NCI-H345 treated with DMSO at 0.1 percent for 48 hours (cell line): Measurements from ENCODE around the gene VPS13D.
"Not testable (repeated sequence)": the region's sequence is repeated elsewhere in the genome, so short reads cannot be mapped to it uniquely, and the experiment has no call there.

ENCODE experiments used
- DNase-seq: peaks from one replicate; lab custom pipeline; 2025; ENCODE audit not compliant: unreplicated experiment; lab: John Stamatoyannopoulos, UW

The VPS13D gene

GRCh38 chr1:12285496-12286143 is 55.8 kb downstream of the VPS13D start:
- no peak for DNase-seq

GRCh38 chr1:12287869-12288268 is 58.0 kb downstream of the VPS13D start:
- DNase-seq, result no peak

- no peak for DNase-seq
Measured at GRCh38 chr1:12290828-12291227, 61.0 kb downstream of the VPS13D start.

- DNase-seq, result no peak
Measured at GRCh38 chr1:12293416-12293815, 63.6 kb downstream of the VPS13D start.

- no peak for DNase-seq
Measured at GRCh38 chr1:12294076-12294475, 64.2 kb downstream of the VPS13D start.

GRCh38 chr1:12296016-12296415 is 66.2 kb downstream of the VPS13D start:
- DNase-seq, result no peak

GRCh38 chr1:12296623-12297022 is 66.8 kb downstream of the VPS13D start:
- no peak for DNase-seq

- DNase-seq, result no peak
Measured at GRCh38 chr1:12300706-12301105, 70.9 kb downstream of the VPS13D start.

- DNase-seq, result no peak
Measured at GRCh38 chr1:12301518-12302237, 71.8 kb downstream of the VPS13D start.

GRCh38 chr1:12302798-12303447 is 73.1 kb downstream of the VPS13D start:
- no peak for DNase-seq

- DNase-seq, result no peak
Measured at GRCh38 chr1:12305377-12305776, 75.5 kb downstream of the VPS13D start.

GRCh38 chr1:12309783-12310742 is 80.2 kb downstream of the VPS13D start:
- DNase-seq, result no peak

- peak; percentile 34 for DNase-seq
Measured at GRCh38 chr1:12314333-12314903, 84.6 kb downstream of the VPS13D start.

- no peak for DNase-seq
Measured at GRCh38 chr1:12315146-12315545, 85.3 kb downstream of the VPS13D start.

GRCh38 chr1:12316331-12316730 is 86.5 kb downstream of the VPS13D start:
- DNase-seq, result no peak

- DNase-seq, result no peak
Measured at GRCh38 chr1:12320486-12320885, 90.7 kb downstream of the VPS13D start.

GRCh38 chr1:12324423-12324822 is 94.6 kb downstream of the VPS13D start:
- no peak for DNase-seq

- DNase-seq, result not testable (repeated sequence)
Measured at GRCh38 chr1:12324973-12325372, 95.1 kb downstream of the VPS13D start.

GRCh38 chr1:12326986-12327385 is 97.2 kb downstream of the VPS13D start:
- DNase-seq, result no peak

- no peak for DNase-seq
Measured at GRCh38 chr1:12327566-12327965, 97.7 kb downstream of the VPS13D start.
